Measurements from ENCODE around the gene GLYAT.

Gene GLYAT

GRCh38 chr11:58731819-58732218, at the start of gene GLYAT:
GLYAT (minus strand) TSS chr11:58731943; CDS start chr11:58724496, 7,447 bp downstream.
- no peak for DNase-seq (ENCODE audit: low spot score)

GRCh38 chr11:58781345-58781744, 49.6 kb upstream of the GLYAT start:
- no peak for DNase-seq (ENCODE audit: low spot score)

- DNase-seq (ENCODE audit: low spot score) = no peak
Observed at GRCh38 chr11:58780578-58780977, 48.8 kb upstream of the GLYAT start.

- DNase-seq (ENCODE audit: low spot score) = no peak
Observed at GRCh38 chr11:58776891-58777710, 45.4 kb upstream of the GLYAT start.

- DNase-seq (ENCODE audit: low spot score) = no peak
Observed at GRCh38 chr11:58775066-58775708, 43.4 kb upstream of the GLYAT start.

- DNase-seq (ENCODE audit: low spot score) = no peak
Observed at GRCh38 chr11:58774164-58774593, 42.4 kb upstream of the GLYAT start.

- DNase-seq (ENCODE audit: low spot score) = no peak
Observed at GRCh38 chr11:58773337-58773736, 41.6 kb upstream of the GLYAT start.

GRCh38 chr11:58772329-58773285, 40.9 kb upstream of the GLYAT start:
- DNase-seq (ENCODE audit: low spot score) = no peak

GRCh38 chr11:58771458-58771855, 39.7 kb upstream of the GLYAT start:
- no peak for DNase-seq (ENCODE audit: low spot score)

GRCh38 chr11:58770627-58771457, 39.1 kb upstream of the GLYAT start:
- DNase-seq (ENCODE audit: low spot score) = no peak

GRCh38 chr11:58770166-58770565, 38.4 kb upstream of the GLYAT start:
- no peak for DNase-seq (ENCODE audit: low spot score)

- no peak for DNase-seq (ENCODE audit: low spot score)
Observed at GRCh38 chr11:58769308-58769707, 37.6 kb upstream of the GLYAT start.

GRCh38 chr11:58768137-58768536, 36.4 kb upstream of the GLYAT start:
- DNase-seq (ENCODE audit: low spot score) = no peak

GRCh38 chr11:58765078-58765477, 33.3 kb upstream of the GLYAT start:
- no peak for DNase-seq (ENCODE audit: low spot score)

GRCh38 chr11:58763120-58763490, 31.4 kb upstream of the GLYAT start:
- no peak for DNase-seq (ENCODE audit: low spot score)

- no peak for DNase-seq (ENCODE audit: low spot score)
Observed at GRCh38 chr11:58762284-58763119, 30.8 kb upstream of the GLYAT start.

GRCh38 chr11:58757439-58757838, 25.7 kb upstream of the GLYAT start:
- DNase-seq (ENCODE audit: low spot score) = no peak

- DNase-seq (ENCODE audit: low spot score) = no peak
Observed at GRCh38 chr11:58745705-58746364, 14.1 kb upstream of the GLYAT start.

GRCh38 chr11:58744988-58745704, 13.4 kb upstream of the GLYAT start:
- no peak for DNase-seq (ENCODE audit: low spot score)

Data from D341Med (cell line).